CD4-positive, alpha-beta memory T cell (primary cell): ENCODE measurements around the gene SH3RF1. TPM values are rescaled to one million over a fixed set of nuclear protein-coding genes. Genes with fewer than 3 reads are reported as not detected.

Experiments used
- CTCF ChIA-PET: fragments of 350-600 bp; sonication (Branson Sonifier 250); formaldehyde crosslinking; loops from one replicate; lab custom pipeline; 2021; ENCODE audit warnings: inconsistent platforms; ENCODE audit not compliant: partially characterized antibody; lab: Charles Lee
- POLR2A ChIA-PET: fragments of 350-600 bp; sonication (Branson Sonifier 250); formaldehyde crosslinking; loops from one replicate; lab custom pipeline; 2021; ENCODE audit not compliant: partially characterized antibody; lab: Charles Lee
- DNase-seq, 5 donors: peaks; one replicate each; pipeline versions ENCODE4 v3.0.0 to v3.0.0-alpha.2; 2020 to 2022; ENCODE audit warnings: mixed read lengths in 1 of 5
- H3K27ac ChIP-seq: one replicate; pipeline ENCODE4 v1.7.0; 2013; ENCODE audit warnings: low read depth, low read length
- H3K27me3 ChIP-seq: 2 replicates; pipeline ENCODE4 v1.7.0; 2013; ENCODE audit warnings: mild to moderate bottlenecking, low read length, moderate library complexity; ENCODE audit not compliant: insufficient read depth
- H3K36me3 ChIP-seq: 2 replicates; pipeline ENCODE4 v1.7.0; 2013; ENCODE audit warnings: mild to moderate bottlenecking, low read length, moderate library complexity; ENCODE audit not compliant: insufficient read depth
- H3K4me1 ChIP-seq: 2 replicates; pipeline ENCODE4 v1.7.0; 2013; ENCODE audit warnings: mild to moderate bottlenecking, low read length, moderate library complexity; ENCODE audit not compliant: insufficient read depth
- H3K4me3 ChIP-seq, 2 donors: one replicate each; pipeline ENCODE4 v1.7.0; 2013; ENCODE audit warnings: low read length in 2 of 2, mild to moderate bottlenecking in 1 of 2
- H3K9me3 ChIP-seq, 2 donors: one replicate each; pipeline ENCODE4 v1.7.0; 2013; ENCODE audit warnings: low read length in 2 of 2, control low read depth in 1 of 2; ENCODE audit not compliant: control insufficient read depth in 1 of 2
- H3K27ac Mint-ChIP-seq, 7 donors: one replicate each; pipeline ENCODE4 v1.8.0; 2020 to 2021; ENCODE audit warnings: mixed read lengths in 7 of 7, mild to moderate bottlenecking in 6 of 7, inconsistent platforms in 3 of 7, moderate library complexity in 3 of 7
- H3K27me3 Mint-ChIP-seq, 2 donors: one replicate each; pipeline ENCODE4 v1.8.0; 2020 to 2021; ENCODE audit warnings: mixed read lengths in 2 of 2
- H3K36me3 Mint-ChIP-seq, 2 donors: one replicate each; pipeline ENCODE4 v1.8.0; 2020 to 2021; ENCODE audit warnings: mixed read lengths in 2 of 2, inconsistent platforms in 1 of 2, mild to moderate bottlenecking in 1 of 2
- H3K4me1 Mint-ChIP-seq, 4 donors: one replicate each; pipeline ENCODE4 v1.8.0; 2020 to 2021; ENCODE audit warnings: mixed read lengths in 4 of 4, mild to moderate bottlenecking in 1 of 4
- H3K4me3 Mint-ChIP-seq, 8 donors: one replicate each; pipeline ENCODE4 v1.8.0; 2020 to 2021; ENCODE audit warnings: mixed read lengths in 8 of 8, mild to moderate bottlenecking in 7 of 8, moderate library complexity in 6 of 8, inconsistent platforms in 3 of 8
- H3K9me3 Mint-ChIP-seq, 8 donors: one replicate each; pipeline ENCODE4 v1.8.0; 2020 to 2021; ENCODE audit warnings: mixed read lengths in 8 of 8, mild to moderate bottlenecking in 5 of 8, inconsistent platforms in 3 of 8, moderate library complexity in 1 of 8
- intact Hi-C: fragments of 100-400 bp; cut with micrococcal nuclease; formaldehyde crosslinking; loops from one replicate; pipeline ENCODE4 v1.15.1; 2023
- polyA plus RNA-seq, 2 donors: library from polyadenylated mRNA; unstranded; fragments of 300-500 nt; fragmentation: Illumina TruSeq; gene quantifications; one replicate each; pipeline ENCODE4 v1.2.3, GENCODE V29; 2021
- total RNA-seq, 2 experiments: library from RNA; stranded (reverse); gene quantifications; one replicate each; pipeline ENCODE4 v1.2.3, GENCODE V29; 2021

Gene SH3RF1
- total and polyA plus RNA-seq, 4 experiments from 2014 or later: 0.11 to 0.15 TPM; not detected in 2

- Histone ChIP-seq H3K27me3 (no peaks in the 10 kb centered on the region), H3K27ac (no peak overlapping the region), H3K36me3 (no peaks in the 10 kb centered on the region), H3K4me1 (no peaks in the 10 kb centered on the region), H3K9me3 (no peaks in the 10 kb centered on the region), H3K4me3 (no peak overlapping the region)
- Mint-ChIP-seq H3K4me3 (no peak overlapping the region), H3K4me1 (no peaks in the 10 kb centered on the region), H3K9me3 (no peaks in the 10 kb centered on the region), H3K36me3 (no peaks in the 10 kb centered on the region), H3K27me3 (peaks cover 1 to 5% of the 10 kb centered on the region in 2 donors), H3K27ac (no peak overlapping the region)
- CTCF ChIA-PET: no interaction called here
- POLR2A ChIA-PET: no interaction called here
- intact Hi-C loops: no loop called here
- DNase-seq: no peak
Measured at GRCh38 chr4:169050881-169051760, 219.6 kb downstream of the SH3RF1 start.

- no peaks in the 10 kb centered on the region for H3K9me3 Mint-ChIP-seq
- H3K27me3 Mint-ChIP-seq: peaks cover 2 to 3% of the 10 kb centered on the region in 2 donors
- intact Hi-C loops: no loop called here
- no peaks in the 10 kb centered on the region for H3K4me1 ChIP-seq
- POLR2A ChIA-PET: no interaction called here
- no peaks in the 10 kb centered on the region for H3K27me3 ChIP-seq
- H3K9me3 ChIP-seq: no peaks in the 10 kb centered on the region
- no peak overlapping the region for H3K4me3 ChIP-seq
- H3K36me3 ChIP-seq: no peaks in the 10 kb centered on the region
- no peaks in the 10 kb centered on the region for H3K36me3 Mint-ChIP-seq
- H3K4me1 Mint-ChIP-seq: no peaks in the 10 kb centered on the region
- no peak overlapping the region for H3K27ac Mint-ChIP-seq
- no peak overlapping the region for H3K4me3 Mint-ChIP-seq
- H3K27ac ChIP-seq: no peak overlapping the region
- CTCF ChIA-PET: no interaction called here
- no peak for DNase-seq
Measured at GRCh38 chr4:169050284-169050683, 220.5 kb downstream of the SH3RF1 start.

- DNase-seq: no peak
- Histone ChIP-seq H3K9me3 (no peaks in the 10 kb centered on the region), H3K27ac (no peak overlapping the region), H3K36me3 (no peaks in the 10 kb centered on the region), H3K4me1 (no peaks in the 10 kb centered on the region), H3K4me3 (no peak overlapping the region), H3K27me3 (no peaks in the 10 kb centered on the region)
- H3K36me3 Mint-ChIP-seq: no peaks in the 10 kb centered on the region
- H3K27me3 Mint-ChIP-seq: peaks cover 2 to 3% of the 10 kb centered on the region in 2 donors
- H3K4me3 Mint-ChIP-seq: no peak overlapping the region
- POLR2A ChIA-PET: no interaction called here
- H3K9me3 Mint-ChIP-seq: no peaks in the 10 kb centered on the region
- intact Hi-C loops: no loop called here
- CTCF ChIA-PET: interaction anchor here (1.0 to 1.2 kb wide), 2 partner anchors 8 to 16 kb away, joined by 3 read pairs; no protein-coding TSS in a partner anchor
- H3K27ac Mint-ChIP-seq: no peak overlapping the region
- H3K4me1 Mint-ChIP-seq: no peaks in the 10 kb centered on the region
Measured at GRCh38 chr4:169048868-169049414, 221.8 kb downstream of the SH3RF1 start.

DNA sequence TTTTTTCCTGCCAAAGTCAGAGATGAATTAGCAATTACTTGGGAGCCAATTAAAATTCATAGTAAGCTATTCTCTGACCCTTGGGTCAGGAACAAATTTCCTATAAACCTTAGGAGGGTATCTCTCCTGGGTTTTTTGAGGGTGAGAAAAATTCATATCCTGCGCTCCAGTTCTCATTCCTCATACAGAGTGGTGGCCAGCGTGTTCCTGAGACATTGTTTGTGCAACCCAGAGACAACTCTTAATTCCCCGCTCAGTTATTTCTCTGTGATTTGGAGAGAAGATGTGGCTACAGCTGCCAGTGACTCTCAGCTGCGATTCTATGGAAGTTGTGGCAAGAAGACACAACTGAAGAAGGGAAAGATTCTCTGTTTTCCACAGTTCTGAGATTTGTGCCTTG is 222.8 kb downstream of the SH3RF1 start:
- Histone ChIP-seq H3K4me3 (no peak overlapping the region), H3K4me1 (no peaks in the 10 kb centered on the region), H3K27ac (no peak overlapping the region), H3K36me3 (no peaks in the 10 kb centered on the region), H3K27me3 (no peaks in the 10 kb centered on the region), H3K9me3 (no peaks in the 10 kb centered on the region)
- no peaks in the 10 kb centered on the region for H3K4me1 Mint-ChIP-seq
- H3K27me3 Mint-ChIP-seq: peaks cover 3 to 4% of the 10 kb centered on the region in 2 donors
- no peak overlapping the region for H3K27ac Mint-ChIP-seq
- intact Hi-C loops: no loop called here
- POLR2A ChIA-PET: no interaction called here
- H3K4me3 Mint-ChIP-seq: no peak overlapping the region
- no peaks in the 10 kb centered on the region for H3K36me3 Mint-ChIP-seq
- no peaks in the 10 kb centered on the region for H3K9me3 Mint-ChIP-seq
- DNase-seq: no peak
- CTCF ChIA-PET: interaction anchor here (1.2 kb wide), 1 partner anchor 8 kb away, joined by 3 read pairs; no protein-coding TSS in a partner anchor

DNA sequence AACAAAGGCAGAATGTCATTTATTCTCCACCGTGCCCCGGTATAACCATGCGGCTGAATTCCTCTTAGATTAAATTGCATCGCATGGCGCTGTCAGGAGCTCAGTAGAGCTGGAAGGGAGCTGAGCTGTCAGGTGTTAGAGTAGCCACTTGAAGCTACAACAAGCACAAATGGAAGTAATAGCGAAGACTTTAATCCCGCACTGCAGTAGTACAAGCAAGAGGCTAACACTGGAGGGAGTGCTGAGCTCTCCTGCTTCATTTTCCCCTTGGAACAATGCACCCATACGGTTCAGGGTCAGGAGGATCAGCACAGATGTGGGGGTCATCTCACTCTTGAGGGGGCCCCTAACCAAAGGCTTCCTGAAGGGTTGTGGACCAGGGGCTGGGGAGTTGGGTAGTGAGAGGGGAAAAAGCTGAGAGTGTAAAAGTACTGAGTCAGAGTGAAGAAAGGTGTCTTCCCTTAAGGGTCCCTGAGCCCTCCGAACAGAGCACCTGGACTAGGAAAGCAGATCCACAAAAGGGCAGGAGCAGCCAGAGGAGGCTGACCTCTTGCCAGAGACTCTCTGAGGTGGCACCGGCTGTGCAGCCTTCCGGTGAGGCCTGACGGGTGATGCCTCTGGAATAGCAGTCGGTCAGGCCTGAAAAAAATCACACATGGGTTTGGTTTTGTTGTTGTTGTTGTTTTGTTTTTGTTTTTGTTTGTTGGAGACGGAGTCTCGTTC is 224.7 kb downstream of the SH3RF1 start:
- ChIA-PET POLR2A (no interaction called here), CTCF (no interaction called here)
- H3K27ac Mint-ChIP-seq: no peak overlapping the region
- H3K9me3 ChIP-seq: no peaks in the 10 kb centered on the region
- no peaks in the 10 kb centered on the region for H3K27me3 ChIP-seq
- H3K36me3 Mint-ChIP-seq: no peaks in the 10 kb centered on the region
- intact Hi-C loops: no loop called here
- H3K27me3 Mint-ChIP-seq: peaks cover 5% of the 10 kb centered on the region in 2 donors
- H3K4me1 Mint-ChIP-seq: no peaks in the 10 kb centered on the region
- no peak overlapping the region for H3K4me3 ChIP-seq
- no peaks in the 10 kb centered on the region for H3K36me3 ChIP-seq
- no peak overlapping the region for H3K27ac ChIP-seq
- no peaks in the 10 kb centered on the region for H3K9me3 Mint-ChIP-seq
- no peaks in the 10 kb centered on the region for H3K4me1 ChIP-seq
- H3K4me3 Mint-ChIP-seq: no peak overlapping the region
- no peak for DNase-seq

- Histone ChIP-seq H3K4me3 (no peak overlapping the region), H3K27me3 (no peaks in the 10 kb centered on the region), H3K36me3 (no peaks in the 10 kb centered on the region), H3K4me1 (no peaks in the 10 kb centered on the region), H3K9me3 (no peaks in the 10 kb centered on the region), H3K27ac (no peak overlapping the region)
- H3K4me3 Mint-ChIP-seq: no peak overlapping the region
- ChIA-PET POLR2A (no interaction called here), CTCF (no interaction called here)
- intact Hi-C loops: no loop called here
- no peaks in the 10 kb centered on the region for H3K4me1 Mint-ChIP-seq
- H3K36me3 Mint-ChIP-seq: no peaks in the 10 kb centered on the region
- peaks cover 5% of the 10 kb centered on the region in 2 donors for H3K27me3 Mint-ChIP-seq
- H3K27ac Mint-ChIP-seq: no peak overlapping the region
- DNase-seq: no peak
- no peaks in the 10 kb centered on the region for H3K9me3 Mint-ChIP-seq
Measured at GRCh38 chr4:169044714-169045447, 225.9 kb downstream of the SH3RF1 start.
